HuH-7.5 (cell line): ENCODE data around the gene SECISBP2.
A peak's percentile ranks its signal among the peaks of the same experiment; 100 is the strongest.

Source experiments
- DNase-seq: peaks from one replicate; pipeline ENCODE4 v3.0.0; 2011; ENCODE audit warnings: low spot score

The SECISBP2 gene

DNA sequence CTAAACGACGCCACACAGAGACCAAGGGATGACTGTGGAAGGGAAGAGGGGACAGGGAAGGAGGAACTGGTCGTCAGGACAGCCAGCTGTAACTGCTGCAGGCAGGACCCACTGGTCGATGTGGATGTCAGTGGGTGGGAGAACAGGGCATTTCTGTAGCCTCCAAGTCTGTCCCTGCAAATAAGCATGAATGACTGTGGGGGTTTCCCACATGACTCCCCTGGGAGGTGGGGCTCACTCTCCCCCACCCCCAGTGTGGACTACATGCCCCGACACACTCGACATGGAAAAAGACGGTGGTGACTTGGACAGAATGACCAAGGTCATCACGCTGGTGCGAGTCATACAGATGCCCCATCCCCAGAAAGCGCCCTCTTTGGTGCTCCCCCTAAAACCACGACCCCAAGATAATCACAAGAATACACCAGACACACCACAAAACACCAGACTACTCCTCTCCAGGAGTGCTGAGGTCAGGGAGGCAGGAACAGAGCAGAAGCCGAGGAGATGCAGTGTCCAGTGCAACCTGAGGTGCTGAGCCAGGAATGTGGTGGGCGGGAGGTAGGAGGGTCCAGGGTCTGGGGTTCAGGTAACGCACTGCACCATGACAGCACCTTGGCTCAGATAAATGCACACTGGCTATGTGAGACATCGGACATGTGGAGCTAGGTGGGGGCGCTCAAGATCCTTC, 64.9 kb downstream of the SECISBP2 start:
- no peak for DNase-seq

DNA sequence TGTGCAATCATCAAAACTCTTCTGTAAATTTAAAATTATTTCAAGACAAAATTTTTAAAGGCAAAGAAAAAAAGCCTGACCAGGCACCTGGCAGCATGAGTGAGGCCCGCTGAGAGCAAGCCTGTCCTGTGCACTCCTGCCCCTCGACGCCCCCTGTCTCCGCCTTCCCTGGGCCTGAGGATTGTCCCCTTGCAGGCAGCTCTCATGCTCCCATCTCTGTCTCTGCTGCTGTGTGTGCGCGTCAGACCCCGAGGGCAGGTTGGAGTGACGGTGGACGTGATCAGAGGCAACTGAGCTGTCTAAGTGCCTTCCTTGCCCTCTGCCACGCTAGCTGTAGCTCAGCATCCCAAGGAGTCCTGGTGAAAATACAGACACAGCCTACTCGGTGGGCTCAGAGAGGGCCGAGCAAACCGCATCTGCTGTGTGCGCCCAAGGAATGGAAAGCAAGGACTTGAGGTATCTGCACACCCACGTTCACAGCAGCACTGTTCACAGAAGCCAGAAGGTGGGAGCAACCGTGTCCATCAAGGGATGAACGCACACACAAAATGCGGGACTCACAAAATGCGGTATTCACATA, 65.5 kb downstream of the SECISBP2 start:
- DNase-seq: no peak

DNA sequence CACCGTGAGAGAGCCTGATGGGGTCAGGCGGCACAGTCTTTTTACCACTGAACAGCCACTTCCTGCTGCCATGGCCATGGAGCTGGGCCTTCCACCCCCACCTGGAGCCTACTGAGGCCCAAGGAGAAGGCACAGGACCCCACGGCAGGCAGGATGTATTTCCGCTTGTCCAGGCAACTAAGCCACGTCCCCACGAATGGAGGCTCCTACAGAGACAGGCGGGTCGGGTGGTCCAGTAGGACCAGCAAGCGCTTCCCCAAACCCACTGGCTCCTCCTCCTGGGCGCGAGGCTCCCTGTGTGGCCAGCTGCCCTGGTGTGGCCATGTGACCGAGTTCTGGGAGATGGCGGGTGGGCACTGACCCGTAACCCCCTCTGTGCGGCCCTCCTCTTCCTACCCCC, 66.5 kb downstream of the SECISBP2 start:
- no peak for DNase-seq

DNA sequence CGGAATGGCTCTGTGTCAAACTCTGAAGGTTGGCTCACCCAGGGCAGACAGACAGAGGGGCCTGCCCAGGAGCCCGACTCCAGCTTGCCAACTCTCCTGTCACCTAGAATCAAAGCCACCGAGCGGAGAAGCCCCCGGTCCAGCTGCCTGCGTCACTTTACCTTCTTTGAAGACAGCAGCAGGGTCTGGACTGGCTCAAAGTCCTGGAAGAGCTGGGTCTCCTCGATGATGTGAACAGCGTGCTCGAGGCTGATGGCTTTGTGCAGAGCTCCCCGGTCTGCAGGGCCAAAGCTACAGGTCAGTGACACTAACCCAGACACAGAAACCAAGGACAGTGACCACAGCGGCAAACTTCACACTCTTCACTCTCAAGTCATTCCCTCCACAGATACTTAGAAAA, 67.9 kb downstream of the SECISBP2 start:
- DNase-seq: no peak

DNA sequence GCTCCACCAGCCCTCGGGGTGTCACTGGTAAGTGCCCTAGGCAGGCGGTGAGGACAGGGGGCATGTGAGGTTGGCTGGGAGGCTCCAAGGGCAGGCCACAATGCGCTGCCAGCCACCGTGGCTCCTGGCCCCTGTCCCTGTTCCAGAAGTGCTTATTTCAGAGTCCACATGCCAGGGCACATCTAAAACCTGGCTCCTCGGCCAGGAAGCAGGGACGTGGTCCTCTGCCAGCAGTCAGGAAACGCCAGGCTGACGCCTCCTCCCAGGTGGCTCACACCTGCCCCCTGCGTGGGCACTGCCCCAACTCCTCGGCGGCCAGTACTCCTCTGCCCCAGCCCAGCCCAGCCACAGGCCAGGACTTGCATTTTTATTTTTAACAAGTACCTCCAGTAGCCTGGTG, 68.5 kb downstream of the SECISBP2 start:
- no peak for DNase-seq

DNA sequence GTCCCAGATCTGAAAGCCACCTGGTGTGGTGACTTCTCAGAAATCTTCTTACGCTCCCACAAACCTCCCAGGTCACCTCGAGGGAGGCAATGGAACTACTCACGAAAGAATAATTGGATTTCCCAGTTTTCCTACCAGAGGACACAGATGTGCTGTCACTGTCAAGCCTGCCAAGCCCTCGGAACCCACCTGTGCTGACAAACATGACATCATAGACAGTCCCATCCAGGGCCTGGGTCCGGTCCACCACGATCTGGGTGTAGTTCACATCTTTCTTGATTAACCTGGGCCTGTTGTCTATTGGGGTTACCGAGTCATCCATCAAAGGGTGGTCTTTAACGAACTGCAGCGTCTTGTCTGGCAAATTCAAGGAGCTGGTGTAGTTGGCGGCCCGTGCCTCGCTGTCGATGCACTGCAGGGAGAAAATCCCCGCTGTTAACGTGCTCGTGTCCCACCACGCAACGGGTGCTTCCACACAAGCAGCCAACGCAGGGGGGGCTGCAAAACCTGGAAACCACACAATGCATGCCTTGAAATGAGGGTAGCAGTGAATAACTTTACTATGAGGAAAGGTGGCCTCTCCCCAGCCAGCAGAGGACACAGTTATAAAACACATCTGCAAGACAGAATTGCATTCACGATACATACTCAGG, 69.0 kb downstream of the SECISBP2 start:
- no peak for DNase-seq

DNA sequence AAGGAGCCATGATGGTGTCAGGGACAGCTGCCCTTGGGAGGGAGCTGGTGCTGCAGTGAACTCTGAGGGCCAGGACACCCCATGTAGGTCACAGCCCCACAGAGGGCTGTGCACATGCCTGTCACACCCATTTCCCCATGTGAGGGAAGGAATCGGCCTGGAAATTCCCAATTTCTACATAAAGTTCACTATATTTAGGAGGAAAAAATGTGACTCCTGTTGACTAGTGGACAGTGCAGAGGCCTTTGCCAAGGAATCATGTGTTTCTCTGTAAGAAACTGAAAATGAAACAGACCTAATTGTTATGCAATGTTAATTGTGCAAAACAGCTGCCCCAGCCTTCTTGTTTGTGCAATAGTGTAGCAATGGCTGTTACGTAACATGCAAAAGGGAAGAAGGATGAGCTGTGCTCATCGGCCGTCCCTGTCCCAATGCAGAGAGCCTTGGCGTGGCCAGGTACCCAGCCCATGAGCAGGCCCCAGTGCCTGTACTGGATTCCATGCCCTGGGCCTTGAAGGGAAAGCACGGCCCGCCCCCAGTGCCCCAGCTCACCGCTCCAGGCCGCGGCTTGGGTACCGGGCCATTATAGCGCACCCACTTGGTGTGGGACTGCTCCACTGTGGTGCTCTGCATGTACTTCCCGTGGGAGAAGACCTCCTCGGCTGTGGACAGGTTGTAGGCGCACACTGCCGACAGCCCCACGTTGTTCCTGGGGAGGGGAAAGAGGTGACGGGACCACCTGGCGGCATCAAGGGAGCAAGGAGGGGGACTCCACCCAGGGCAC, 70.0 kb downstream of the SECISBP2 start:
- peak; percentile 43 for DNase-seq

DNA sequence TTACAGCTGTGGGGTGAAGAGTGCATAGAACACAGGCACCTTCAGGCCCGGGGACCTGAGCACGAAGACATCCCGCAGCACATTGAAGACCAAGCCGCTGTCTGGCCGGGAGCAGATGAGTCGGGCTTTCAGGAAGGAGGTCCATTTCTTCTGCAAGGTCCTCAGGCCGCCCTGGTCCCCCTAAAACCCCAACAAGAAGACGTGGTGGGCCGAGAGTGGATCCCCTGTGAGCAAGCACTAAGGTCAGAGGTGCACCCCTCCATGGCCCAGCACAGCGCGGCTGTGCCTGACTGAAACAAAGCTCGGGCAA, 70.5 kb downstream of the SECISBP2 start:
- DNase-seq: no peak

DNA sequence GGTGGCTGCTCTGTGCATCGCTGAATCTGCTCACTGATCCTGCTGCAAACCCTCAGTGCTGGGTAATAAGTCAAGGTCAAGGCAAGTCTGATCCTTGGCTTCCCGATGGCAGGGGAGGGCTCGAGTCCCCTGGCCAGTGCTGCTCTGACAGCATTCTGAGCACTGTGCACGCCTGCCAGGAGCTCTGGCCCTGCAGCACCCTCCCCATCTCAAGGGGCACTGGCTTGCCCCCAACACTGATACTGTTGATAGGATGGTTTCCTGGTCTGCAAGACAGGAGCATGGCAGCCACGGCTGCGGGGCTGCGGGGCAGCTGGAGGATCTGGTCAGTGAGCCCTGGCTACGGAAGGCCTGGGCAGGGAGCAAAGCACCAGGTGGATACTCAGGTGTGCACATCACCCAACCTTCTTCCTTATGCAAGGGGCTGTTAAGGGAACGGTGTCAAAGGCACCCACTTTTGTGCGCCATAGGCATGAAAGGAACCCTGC, 71.8 kb downstream of the SECISBP2 start:
- DNase-seq: no peak

DNA sequence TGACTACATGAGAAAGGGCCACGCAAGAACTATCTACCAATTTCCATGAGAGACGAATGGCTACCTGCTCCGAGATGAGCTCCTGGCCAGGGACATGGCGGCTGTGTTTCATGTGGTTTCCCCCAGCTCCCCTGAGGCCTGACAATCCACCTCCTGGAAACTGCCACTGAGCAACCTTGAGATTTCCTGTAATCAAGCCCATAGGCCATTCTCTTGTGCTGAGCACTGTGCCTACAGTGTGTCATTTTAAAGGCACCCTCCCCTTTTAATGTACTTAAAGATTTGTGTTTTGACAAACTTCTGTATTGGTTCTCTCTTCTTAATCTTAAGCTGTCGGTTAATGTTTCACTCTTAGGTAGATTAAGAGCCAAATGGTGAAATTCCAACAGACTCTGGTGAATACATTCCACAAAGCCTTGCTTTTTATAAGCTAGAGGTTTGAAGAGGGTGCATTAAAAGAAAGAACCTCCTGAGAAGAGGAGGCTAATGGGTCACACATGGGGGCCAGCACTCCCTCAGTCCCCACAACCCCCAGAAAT, 72.3 kb downstream of the SECISBP2 start:
- no peak for DNase-seq

DNA sequence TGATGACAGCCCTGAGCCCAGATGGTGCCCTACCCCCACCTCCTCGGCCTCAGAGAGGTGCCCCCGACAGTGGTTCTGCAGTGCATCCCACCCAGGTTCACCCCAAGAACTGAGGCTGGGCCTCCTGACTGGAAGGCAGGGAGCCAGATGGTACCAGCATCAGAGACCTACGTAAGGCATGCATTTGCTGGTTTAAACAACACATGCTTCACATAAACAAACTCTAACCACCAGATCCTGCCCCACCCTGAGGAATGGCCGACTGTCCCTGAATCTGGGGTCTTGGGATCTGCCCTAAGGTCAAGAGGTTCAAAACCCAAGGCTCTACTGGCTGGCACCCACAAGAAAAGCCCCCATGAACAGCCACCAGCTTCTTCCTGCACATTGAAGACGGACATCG, 73.3 kb downstream of the SECISBP2 start:
- DNase-seq: no peak

DNA sequence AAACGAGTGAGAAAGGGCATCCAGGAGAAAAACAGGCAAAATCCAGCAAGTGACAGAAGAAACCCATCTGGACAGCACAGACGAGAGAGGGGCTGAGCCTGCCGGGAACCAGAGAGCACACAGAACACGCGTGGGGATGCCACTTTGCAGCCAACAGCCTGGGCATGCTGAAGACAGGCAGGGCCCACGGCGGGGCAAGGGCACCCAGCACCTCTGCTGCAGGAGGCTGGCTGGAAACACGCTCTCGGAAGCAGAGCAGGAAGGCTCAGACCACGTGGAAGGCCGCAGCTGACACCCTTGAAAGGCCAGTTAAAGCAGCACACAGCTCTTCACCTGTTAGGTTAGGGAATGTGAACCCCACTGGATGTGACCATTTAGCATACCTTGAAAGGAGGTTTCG, 76.1 kb downstream of the SECISBP2 start:
- no peak for DNase-seq

DNA sequence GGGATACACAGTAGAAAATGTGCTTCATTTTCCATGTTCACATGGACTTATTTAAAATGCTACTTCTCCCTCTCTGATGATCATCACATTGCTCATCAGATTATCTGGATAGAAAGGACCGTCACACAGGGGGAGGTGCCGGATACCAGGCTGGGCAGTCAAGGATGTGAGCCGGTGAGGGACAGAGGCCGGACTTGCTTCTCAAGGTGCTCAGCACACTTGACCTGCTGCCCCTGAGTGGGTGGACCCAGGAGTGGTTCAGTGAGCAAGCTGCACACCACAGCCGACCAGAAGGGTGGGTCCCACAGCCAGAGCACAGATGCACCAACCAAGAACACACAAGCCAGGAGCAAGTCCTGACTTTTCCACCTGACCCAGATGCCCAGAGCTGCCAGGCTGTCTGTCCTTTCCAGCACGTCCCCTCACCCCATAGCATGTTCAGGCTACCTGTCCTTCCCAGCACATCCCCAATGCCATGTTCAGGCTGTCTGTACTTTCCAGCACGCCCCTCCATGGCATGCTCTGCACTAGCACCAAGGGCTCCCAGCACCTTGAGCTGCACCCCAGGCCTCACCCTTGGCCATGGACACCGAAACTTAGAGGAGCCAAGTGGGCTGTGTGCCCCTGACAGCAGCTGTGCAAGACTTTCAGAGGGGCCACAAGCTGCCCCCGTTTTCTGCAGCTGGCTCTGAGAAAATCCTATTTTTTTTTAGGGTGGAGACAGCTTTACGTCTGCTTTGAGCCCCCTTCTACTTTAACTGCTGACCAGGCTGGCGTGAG, 77.8 kb downstream of the SECISBP2 start:
- DNase-seq: no peak

DNA sequence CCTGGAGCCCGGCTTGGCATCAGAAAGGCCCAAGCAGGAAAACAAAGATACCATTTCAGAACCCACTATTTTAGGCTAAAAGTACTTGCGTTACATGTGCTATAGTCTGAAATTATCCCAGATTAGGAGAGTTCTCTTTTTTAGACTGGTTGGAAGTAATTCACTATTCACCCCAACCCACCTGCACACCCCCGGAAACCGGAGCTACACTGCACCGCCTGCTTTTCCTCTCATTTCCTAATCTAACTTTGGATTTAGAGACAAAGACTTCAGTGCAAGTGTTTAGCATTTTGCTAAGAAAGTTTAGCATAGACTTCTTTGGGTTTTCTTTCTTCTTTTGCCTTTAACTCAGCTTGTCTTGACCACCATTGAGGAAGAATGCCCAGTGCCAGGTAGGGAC, 79.2 kb downstream of the SECISBP2 start:
- DNase-seq: no peak

DNA sequence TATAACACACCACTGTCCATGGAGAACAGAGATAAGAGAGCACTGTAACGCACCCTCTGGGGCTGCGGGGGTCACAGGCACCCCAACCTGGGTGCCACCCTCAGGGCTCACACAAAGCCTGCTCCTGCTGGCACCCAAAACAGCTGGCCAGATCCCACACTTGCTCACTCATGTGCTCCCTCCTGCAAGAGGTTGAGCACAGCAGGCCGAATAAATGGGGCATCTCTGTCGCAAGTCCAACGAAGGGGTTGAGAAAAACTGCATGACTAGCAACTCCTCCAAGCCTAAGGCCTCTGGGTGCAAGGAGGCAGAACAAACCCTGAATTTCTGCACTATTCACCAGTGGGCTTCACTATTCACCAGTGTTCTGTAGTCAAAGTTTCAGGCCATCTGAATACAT, 80.3 kb downstream of the SECISBP2 start:
- DNase-seq: no peak

DNA sequence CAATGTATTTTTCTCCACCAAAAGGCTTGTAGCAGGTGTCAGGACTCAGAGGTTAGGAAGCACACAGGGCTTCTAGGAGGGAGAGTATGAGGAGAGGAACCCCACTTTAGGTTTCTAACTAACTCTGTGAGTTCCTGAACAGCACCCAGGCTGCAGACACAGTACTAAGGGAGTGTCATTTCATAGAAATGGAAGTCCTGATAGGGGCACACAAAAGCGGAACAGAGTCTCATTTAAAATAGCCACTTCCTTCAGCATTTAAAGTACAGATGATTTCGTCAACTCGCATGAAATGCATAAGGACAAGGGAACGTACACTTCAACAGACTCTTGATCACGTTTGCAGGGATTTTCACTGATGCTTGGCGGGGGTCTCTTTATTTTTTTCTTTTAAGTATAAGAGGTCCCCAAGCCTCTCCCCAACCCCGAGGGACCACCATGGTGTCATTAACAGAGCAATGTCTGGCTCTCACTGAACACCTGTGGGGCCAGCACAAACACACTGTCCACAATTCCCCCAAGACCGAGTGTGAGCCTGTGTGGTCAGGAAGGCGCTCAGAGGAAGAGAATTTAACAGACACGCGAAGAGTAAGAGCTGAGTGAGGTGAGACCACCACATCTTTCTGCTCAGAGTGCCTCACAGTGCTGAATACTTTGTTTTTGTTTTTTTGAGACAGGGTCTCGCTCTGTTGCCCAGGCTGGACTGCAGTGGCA, 82.3 kb downstream of the SECISBP2 start:
- DNase-seq: no peak

DNA sequence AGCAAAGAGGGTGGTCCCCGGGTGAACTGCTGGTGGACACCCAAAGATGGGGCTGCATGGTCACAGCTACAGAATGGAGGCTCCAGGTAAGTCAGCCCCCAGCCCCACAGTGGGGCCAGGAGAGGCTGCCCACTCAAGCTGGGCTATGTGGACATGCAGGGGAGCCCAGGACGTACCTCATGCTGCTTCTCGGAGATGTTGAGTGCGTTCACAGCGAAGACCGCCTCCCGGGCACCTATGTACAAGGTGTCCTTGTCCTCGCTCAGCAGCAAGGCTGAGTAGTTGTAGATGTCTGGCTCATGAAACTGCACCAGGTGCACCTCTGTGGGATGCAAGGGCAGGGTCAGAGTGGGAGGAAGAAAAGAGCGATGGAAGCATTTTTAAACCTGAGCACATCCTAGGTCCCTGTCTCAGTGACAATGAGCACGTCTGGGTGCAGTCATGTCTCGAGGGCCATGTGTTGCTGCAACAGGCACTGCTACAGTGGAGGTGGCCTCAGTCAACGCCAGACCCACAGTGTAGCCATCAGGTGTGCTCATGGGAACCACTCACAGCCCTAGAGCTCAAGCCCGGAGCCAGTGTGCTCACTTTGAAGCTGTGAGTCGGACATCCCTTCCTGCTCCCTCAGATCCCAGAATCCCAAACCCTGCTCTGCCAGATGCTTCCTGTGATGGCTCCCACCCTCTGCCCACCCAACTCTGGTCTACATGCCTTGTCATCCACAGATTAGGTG, 84.6 kb downstream of the SECISBP2 start:
- DNase-seq: no peak

DNA sequence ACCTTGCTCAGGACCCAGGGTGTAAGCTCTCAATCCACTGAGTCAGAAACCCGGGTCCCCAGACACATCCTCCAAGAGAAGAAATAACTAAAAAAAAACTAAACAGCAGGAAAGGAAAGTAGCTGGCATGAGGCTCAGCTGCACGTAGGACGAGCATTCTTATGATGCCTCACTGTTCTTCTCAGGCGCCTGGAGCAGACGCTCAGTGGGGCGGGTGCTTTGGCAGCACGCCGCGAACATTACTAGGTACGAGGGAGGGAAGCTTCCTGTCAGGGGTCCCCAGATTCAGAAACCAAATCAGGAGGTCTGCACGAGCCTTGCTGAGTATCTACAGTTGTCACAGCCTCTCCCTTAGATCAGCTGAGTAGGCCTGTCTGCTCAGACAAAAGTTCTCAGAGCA, 85.8 kb downstream of the SECISBP2 start:
- no peak for DNase-seq

DNA sequence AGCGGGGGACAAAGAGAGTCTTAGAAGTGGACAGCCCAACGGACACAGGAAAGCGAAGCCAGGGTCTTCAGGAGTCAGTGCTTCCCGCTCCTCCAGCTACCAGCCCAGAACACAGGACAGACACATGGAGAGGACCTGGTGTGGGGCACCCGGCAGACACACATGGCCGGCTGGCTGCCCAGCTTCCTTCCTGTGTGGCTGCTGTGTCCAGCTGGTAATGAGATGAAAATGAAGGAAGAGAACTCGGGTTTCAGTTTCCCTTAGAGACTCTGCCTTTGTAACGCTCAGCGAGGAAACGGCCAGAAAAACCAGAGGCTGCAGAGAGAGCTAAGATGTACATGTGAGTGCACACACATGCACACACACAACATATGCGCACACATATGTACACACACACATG, 87.5 kb downstream of the SECISBP2 start:
- DNase-seq: no peak

DNA sequence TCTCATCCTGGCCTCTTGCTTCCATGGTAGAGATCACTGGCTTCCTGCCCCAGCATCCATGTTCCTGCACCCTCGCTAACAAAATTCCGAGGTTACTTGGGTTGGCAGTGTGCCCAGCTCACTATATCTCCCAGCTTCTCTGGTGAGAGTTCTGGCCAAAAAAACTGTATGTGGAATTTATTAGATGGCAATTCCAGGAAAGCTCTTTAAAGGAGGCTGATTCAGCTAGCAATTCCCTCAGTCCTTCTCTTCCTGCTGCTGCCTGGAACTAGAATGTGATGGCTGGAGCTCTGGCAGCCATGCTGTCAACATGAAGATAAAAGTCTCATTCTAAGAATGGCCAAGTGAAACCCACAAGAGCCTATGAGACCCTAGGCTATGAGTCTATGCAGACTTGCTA, 88.8 kb downstream of the SECISBP2 start:
- no peak for DNase-seq
